ENCODE data around the gene USP31. TPM values are rescaled to one million over a fixed set of nuclear protein-coding genes. Genes with fewer than 3 reads are reported as not detected.

Gene USP31
- total and polyA plus RNA-seq, 7 donors: 7.7 to 21.5 (median 16.4) TPM

DNA sequence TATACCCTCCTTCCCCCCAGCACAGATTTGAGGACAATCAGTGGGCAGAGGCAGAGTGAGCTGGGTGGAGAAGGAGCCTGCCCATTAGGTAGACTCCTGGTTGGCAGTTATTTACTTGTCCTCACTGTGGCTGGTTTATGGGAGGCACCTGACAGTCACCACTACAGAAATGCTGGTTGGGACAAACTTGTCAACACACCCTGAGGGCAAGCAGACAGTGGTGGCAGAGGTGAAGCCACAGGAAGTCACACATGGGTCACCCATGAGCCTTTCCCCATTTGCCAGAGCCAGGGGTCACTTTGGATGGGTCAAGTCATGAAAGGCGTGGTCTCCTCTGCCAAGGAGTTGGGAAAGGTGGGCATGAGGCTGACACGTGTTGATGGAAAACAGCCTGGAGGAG, 39.7 kb upstream of the USP31 start:
- WGBS, 3 donors: 78 to 84% (median 84%) methylated on average over 2 of the region's 2 CpGs
- Histone ChIP-seq H3K4me3 (no peak overlapping the region), H3K36me3 (ENCODE audit: insufficient read depth in 1 of 2, low read depth in 1 of 2) (no peaks in the 10 kb centered on the region), H3K4me1 (no peaks in the 10 kb centered on the region), H3K27me3 (ENCODE audit: insufficient read depth in 3 of 3, low read length in 2 of 3) (peaks cover 0 to 22% (median 0%) of the 10 kb centered on the region in 3 donors), H3K27ac (no peak overlapping the region), H3K9me3 (no peaks in the 10 kb centered on the region)
- no peak for ATAC-seq
- intact Hi-C loops (cut with DNase I): no loop called here
- TF ChIP-seq, protein P1, sequence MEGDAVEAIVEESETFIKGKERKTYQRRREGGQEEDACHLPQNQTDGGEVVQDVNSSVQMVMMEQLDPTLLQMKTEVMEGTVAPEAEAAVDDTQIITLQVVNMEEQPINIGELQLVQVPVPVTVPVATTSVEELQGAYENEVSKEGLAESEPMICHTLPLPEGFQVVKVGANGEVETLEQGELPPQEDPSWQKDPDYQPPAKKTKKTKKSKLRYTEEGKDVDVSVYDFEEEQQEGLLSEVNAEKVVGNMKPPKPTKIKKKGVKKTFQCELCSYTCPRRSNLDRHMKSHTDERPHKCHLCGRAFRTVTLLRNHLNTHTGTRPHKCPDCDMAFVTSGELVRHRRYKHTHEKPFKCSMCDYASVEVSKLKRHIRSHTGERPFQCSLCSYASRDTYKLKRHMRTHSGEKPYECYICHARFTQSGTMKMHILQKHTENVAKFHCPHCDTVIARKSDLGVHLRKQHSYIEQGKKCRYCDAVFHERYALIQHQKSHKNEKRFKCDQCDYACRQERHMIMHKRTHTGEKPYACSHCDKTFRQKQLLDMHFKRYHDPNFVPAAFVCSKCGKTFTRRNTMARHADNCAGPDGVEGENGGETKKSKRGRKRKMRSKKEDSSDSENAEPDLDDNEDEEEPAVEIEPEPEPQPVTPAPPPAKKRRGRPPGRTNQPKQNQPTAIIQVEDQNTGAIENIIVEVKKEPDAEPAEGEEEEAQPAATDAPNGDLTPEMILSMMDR (IDR thresholded peaks at IDR 0.05): no peak
- DNase-seq: no peak

DNA sequence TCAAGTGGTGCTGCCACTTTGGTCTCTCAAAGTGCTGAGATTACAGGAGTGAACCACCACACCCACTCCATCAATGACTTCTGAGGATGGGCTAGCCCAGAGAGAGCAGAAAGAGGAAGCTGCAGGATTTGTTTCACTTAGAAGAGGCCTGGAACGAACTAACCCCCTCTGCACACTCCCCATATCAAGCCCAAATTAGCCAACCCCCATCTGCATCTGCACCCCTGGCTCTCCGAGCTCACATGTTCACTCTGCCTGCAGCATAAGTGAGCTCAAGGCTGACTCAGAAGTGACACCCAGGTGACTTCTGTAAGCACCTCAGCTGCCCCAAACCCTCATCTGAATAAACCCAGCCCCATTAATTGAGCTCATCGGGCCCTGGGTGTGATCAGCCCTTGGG, 38.1 kb upstream of the USP31 start:
- no peak overlapping the region for H3K27ac ChIP-seq
- TF ChIP-seq, protein P1 (IDR thresholded peaks at IDR 0.05): no peak
- no peak for ATAC-seq
- peaks cover 6% of the 10 kb centered on the region for H3K4me1 ChIP-seq
- intact Hi-C loops (cut with DNase I): no loop called here
- H3K27me3 ChIP-seq (ENCODE audit: insufficient read depth in 3 of 3, low read length in 2 of 3): peaks cover 0 to 37% (median 5%) of the 10 kb centered on the region in 3 donors
- DNase-seq: no peak
- no peaks in the 10 kb centered on the region for H3K9me3 ChIP-seq
- H3K4me3 ChIP-seq: no peak overlapping the region
- WGBS, 3 donors: 57 to 66% (median 61%) methylated on average over 3 of the region's 3 CpGs
- H3K36me3 ChIP-seq (ENCODE audit: insufficient read depth in 1 of 2, low read depth in 1 of 2): no peaks in the 10 kb centered on the region

DNA sequence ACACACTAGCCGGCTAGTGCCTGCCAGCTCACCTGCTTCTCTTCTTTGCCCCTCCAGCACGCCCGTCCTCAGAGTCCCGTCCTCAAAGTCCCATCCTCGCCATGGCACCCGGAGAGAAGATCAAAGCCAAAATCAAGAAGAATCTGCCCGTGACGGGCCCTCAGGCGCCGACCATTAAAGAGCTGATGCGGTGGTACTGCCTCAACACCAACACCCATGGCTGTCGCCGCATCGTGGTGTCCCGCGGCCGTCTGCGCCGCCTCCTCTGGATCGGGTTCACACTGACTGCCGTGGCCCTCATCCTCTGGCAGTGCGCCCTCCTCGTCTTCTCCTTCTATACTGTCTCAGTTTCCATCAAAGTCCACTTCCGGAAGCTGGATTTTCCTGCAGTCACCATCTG, 36.9 kb upstream of the USP31 start:
- 48 to 60% (median 54%) methylated on average over 24 of the region's 24 CpGs for WGBS, 3 donors
- H3K27me3 ChIP-seq (ENCODE audit: insufficient read depth in 3 of 3, low read length in 2 of 3): peaks cover 0 to 43% (median 7%) of the 10 kb centered on the region in 3 donors
- no peaks in the 10 kb centered on the region for H3K36me3 ChIP-seq (ENCODE audit: insufficient read depth in 1 of 2, low read depth in 1 of 2)
- ATAC-seq: no peak
- DNase-seq: no peak
- H3K27ac ChIP-seq: no peak overlapping the region
- intact Hi-C loops (cut with DNase I): no loop called here
- peaks cover 10% of the 10 kb centered on the region for H3K4me1 ChIP-seq
- H3K4me3 ChIP-seq: no peak overlapping the region
- H3K9me3 ChIP-seq: no peaks in the 10 kb centered on the region
- TF ChIP-seq, protein P1 (IDR thresholded peaks at IDR 0.05): no peak

DNA sequence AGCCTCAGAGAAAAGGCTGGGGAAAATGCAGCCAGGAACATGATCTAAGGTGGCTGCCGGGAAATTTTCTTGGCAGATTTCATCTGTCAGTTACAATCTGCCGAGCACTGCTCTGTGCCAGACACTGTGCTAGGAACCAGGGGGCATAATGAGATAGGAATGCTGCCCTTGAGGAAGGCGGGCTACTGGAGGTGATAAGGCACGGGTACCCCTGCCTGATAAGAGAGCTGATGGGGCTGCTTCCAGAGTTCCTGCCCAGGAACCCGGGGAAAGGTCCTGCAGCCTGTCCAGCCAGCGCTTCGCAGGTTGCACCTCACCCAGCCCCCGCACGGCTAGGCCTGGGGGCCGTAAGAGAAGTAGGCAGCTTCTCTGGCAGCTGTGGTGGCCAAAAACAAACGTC, 36.4 kb upstream of the USP31 start:
- ATAC-seq (no peak), DNase-seq (no peak)
- H3K36me3 ChIP-seq (ENCODE audit: insufficient read depth in 1 of 2, low read depth in 1 of 2): no peaks in the 10 kb centered on the region
- intact Hi-C loops (cut with DNase I): no loop called here
- no peak overlapping the region for H3K27ac ChIP-seq
- H3K9me3 ChIP-seq: no peaks in the 10 kb centered on the region
- peaks cover 0 to 44% (median 7%) of the 10 kb centered on the region in 3 donors for H3K27me3 ChIP-seq (ENCODE audit: insufficient read depth in 3 of 3, low read length in 2 of 3)
- H3K4me3 ChIP-seq: no peak overlapping the region
- TF ChIP-seq, protein P1 (IDR thresholded peaks at IDR 0.05): no peak
- 31 to 42% (median 34%) methylated on average over 11 of the region's 11 CpGs for WGBS, 3 donors
- H3K4me1 ChIP-seq: peaks cover 10% of the 10 kb centered on the region

DNA sequence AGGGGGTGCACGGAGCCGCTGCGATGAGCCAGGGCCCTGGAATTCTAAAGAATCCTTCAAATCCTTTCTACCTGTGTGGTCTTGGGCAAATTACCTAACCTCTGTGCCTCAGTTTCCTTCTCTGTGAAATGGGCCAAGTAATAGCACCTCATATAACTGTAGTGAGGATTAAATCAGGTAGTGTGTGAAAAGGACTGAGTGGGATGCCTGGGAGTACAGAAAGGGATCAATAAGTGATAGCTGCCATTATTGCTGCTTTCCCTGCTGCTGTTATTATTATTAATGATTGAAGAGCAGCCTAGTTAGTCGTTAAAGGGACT, 34.3 kb upstream of the USP31 start:
- H3K4me3 ChIP-seq: no peak overlapping the region
- no peak overlapping the region for H3K27ac ChIP-seq
- TF ChIP-seq, protein P1 (IDR thresholded peaks at IDR 0.05): no peak
- peaks cover 0 to 57% (median 7%) of the 10 kb centered on the region in 3 donors for H3K27me3 ChIP-seq (ENCODE audit: insufficient read depth in 3 of 3, low read length in 2 of 3)
- DNase-seq (no peak), ATAC-seq (no peak)
- WGBS, 3 donors: 18 to 26% (median 18%) methylated on average over 4 of the region's 4 CpGs
- intact Hi-C loops (cut with DNase I): no loop called here
- H3K9me3 ChIP-seq: no peaks in the 10 kb centered on the region
- peaks cover 10% of the 10 kb centered on the region for H3K4me1 ChIP-seq
- H3K36me3 ChIP-seq (ENCODE audit: insufficient read depth in 1 of 2, low read depth in 1 of 2): no peaks in the 10 kb centered on the region
